ENCODE measurements around the gene PRSS22.

DNA sequence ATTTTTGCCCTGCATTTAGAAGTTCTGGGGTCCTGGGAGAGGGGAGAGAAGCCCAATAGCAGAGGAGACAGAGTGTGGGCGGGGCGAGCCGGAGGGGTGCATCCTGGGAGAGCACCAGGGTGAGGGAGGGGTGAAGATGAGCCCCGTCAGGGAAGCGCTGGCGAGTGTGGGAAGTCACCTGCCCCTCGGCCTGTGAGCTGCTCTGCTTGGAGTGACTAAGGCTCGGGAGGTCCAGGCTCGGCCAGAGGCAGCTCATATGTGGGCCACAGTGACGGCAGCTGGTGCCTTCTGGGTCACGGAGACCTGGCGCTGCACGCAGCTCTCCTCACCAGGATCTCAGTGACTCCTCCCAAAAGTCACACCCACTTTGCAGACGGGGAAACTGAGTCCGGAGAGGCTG lies 26.8 kb downstream of the PRSS22 start:
- TF ChIP-seq POLR2A (IDR thresholded peaks at IDR 0.05; ENCODE audit: low read length) = no peak
- TF ChIP-seq GATA1 (IDR thresholded peaks at IDR 0.05; ENCODE audit: low read depth, low read length) = no peak
